MCF 10A (cell line): ENCODE results near the gene SEPTIN3. TPM values are rescaled to one million over a fixed set of nuclear protein-coding genes. Genes with fewer than 3 reads are reported as not detected.

Experiments
- BruUV-seq: library from RNA; stranded (reverse); fragments of 400-500 nt; replicated peaks from 2 replicates; lab custom pipeline; 2021; lab: Mats Ljungman, UMichigan
- CTCF ChIA-PET: fragments of 300-600 bp; sonication (Branson Sonifier 250); formaldehyde crosslinking; extraction: SDS; loops from one replicate; lab custom pipeline; 2021; ENCODE audit warnings: antibody characterized with exemption, inconsistent platforms; lab: Yijun Ruan, JAX
- POLR2A ChIA-PET: fragments of 300-600, 350-650 bp; sonication (Branson Sonifier 250); formaldehyde crosslinking; extraction: SDS; loops from one replicate; lab custom pipeline; 2020; ENCODE audit warnings: antibody characterized with exemption, inconsistent platforms; lab: Yijun Ruan, JAX
- DNase-seq: peaks from one replicate; pipeline ENCODE4 v3.0.0-alpha.2; 2018; ENCODE audit not compliant: unreplicated experiment
- H3K27ac Mint-ChIP-seq: one replicate; pipeline ENCODE4 v1.8.0; 2022; ENCODE audit warnings: mild to moderate bottlenecking, low read depth, mixed read lengths; ENCODE audit not compliant: unreplicated experiment
- H3K27me3 Mint-ChIP-seq: one replicate; pipeline ENCODE4 v1.8.0; 2022; ENCODE audit warnings: mixed read lengths; ENCODE audit not compliant: insufficient read depth, unreplicated experiment
- H3K36me3 Mint-ChIP-seq: one replicate; pipeline ENCODE4 v1.8.0; 2022; ENCODE audit warnings: mild to moderate bottlenecking, moderate library complexity, mixed read lengths; ENCODE audit not compliant: insufficient read depth, unreplicated experiment
- H3K4me1 Mint-ChIP-seq: one replicate; pipeline ENCODE4 v1.8.0; 2022; ENCODE audit warnings: mixed read lengths; ENCODE audit not compliant: insufficient read depth, unreplicated experiment
- H3K4me3 Mint-ChIP-seq: one replicate; pipeline ENCODE4 v1.8.0; 2022; ENCODE audit warnings: mild to moderate bottlenecking, moderate library complexity, mixed read lengths; ENCODE audit not compliant: unreplicated experiment
- H3K9me3 Mint-ChIP-seq: one replicate; pipeline ENCODE4 v1.8.0; 2022; ENCODE audit warnings: mixed read lengths; ENCODE audit not compliant: unreplicated experiment
- CTCF ChIP-seq: fragments of 200-600 bp; IDR thresholded peaks from one replicate; pipeline ENCODE4 v1.8.0; 2022; ENCODE audit warnings: antibody characterized with exemption, mild to moderate bottlenecking; ENCODE audit not compliant: unreplicated experiment
- intact Hi-C: fragments of 100-400 bp; cut with micrococcal nuclease; formaldehyde crosslinking; loops from 2 replicates; pipeline ENCODE4 v1.14.1; 2022
- total RNA-seq: library from RNA; stranded (reverse); gene quantifications from 2 replicates; pipeline ENCODE4 v1.2.3, GENCODE V29; 2022

SEPTIN3 gene
- total RNA-seq, 1 experiment from 2014 or later: 0.21 TPM

- no TSS peak for BruUV-seq
- no peaks in the 10 kb centered on the region for H3K9me3 Mint-ChIP-seq
- CTCF ChIA-PET: no interaction called here
These were observed 16.5 kb upstream of the SEPTIN3 start for GRCh38 chr22:41952713-41953112.

GRCh38 chr22:41957941-41958556 is 11.2 kb upstream of the SEPTIN3 start:
- ChIA-PET CTCF (interaction anchor here (0.6 to 0.7 kb wide), 2 partner anchors 102 to 159 kb away, joined by 3 read pairs; no protein-coding TSS in a partner anchor), POLR2A (no interaction called here)

More at GRCh38 chr22:41952713-41953112, 16.5 kb upstream of the SEPTIN3 start:
- POLR2A ChIA-PET: interaction anchor here (0.6 kb wide), 1 partner anchor 264 kb away, joined by 4 read pairs; the partner anchor contains the start of gene SNU13
- peaks cover 4% of the 10 kb centered on the region for H3K36me3 Mint-ChIP-seq
- no peak overlapping the region for H3K4me3 Mint-ChIP-seq
- no peak overlapping the region for H3K27ac Mint-ChIP-seq
- TF ChIP-seq CTCF: no peak
- no peak for DNase-seq
- intact Hi-C loops: no loop called here
- no peaks in the 10 kb centered on the region for H3K4me1 Mint-ChIP-seq
- H3K27me3 Mint-ChIP-seq: no peaks in the 10 kb centered on the region

GRCh38 chr22:41963453-41964111 is 5.7 kb upstream of the SEPTIN3 start:
- no peak for TF ChIP-seq CTCF
- ChIA-PET POLR2A (no interaction called here), CTCF (interaction anchor here (1.4 kb wide), 1 partner anchor 266 kb away, joined by 3 read pairs; no protein-coding TSS in a partner anchor)
- Mint-ChIP-seq H3K36me3 (no peaks in the 10 kb centered on the region), H3K9me3 (no peaks in the 10 kb centered on the region), H3K4me1 (peaks cover 12% of the 10 kb centered on the region), H3K4me3 (no peak overlapping the region), H3K27ac (no peak overlapping the region), H3K27me3 (no peaks in the 10 kb centered on the region)
- no TSS peak for BruUV-seq
- intact Hi-C loops: loop anchor here (10.0 kb wide), 1 partner anchor 511 kb away; no protein-coding TSS in a partner anchor
- DNase-seq: no peak

More at GRCh38 chr22:41957941-41958556, 11.2 kb upstream of the SEPTIN3 start:
- peaks cover 6% of the 10 kb centered on the region for H3K4me1 Mint-ChIP-seq
- BruUV-seq: no TSS peak
- H3K9me3 Mint-ChIP-seq: no peaks in the 10 kb centered on the region
- intact Hi-C loops: no loop called here
- no peaks in the 10 kb centered on the region for H3K27me3 Mint-ChIP-seq
- TF ChIP-seq CTCF: no peak
- no peak overlapping the region for H3K4me3 Mint-ChIP-seq
- no peak overlapping the region for H3K27ac Mint-ChIP-seq
- no peak for DNase-seq
- peaks cover 4% of the 10 kb centered on the region for H3K36me3 Mint-ChIP-seq

GRCh38 chr22:41964112-41964491 is 5.1 kb upstream of the SEPTIN3 start:
- POLR2A ChIA-PET: no interaction called here
- CTCF ChIA-PET: interaction anchor here (0.6 to 1.8 kb wide), 5 partner anchors 78 to 510 kb away, joined by 3 to 6 read pairs (median 3); no protein-coding TSS in a partner anchor
- no peak for TF ChIP-seq CTCF
- Mint-ChIP-seq H3K9me3 (no peaks in the 10 kb centered on the region), H3K27me3 (no peaks in the 10 kb centered on the region), H3K27ac (no peak overlapping the region), H3K4me3 (no peak overlapping the region), H3K4me1 (peaks cover 12% of the 10 kb centered on the region), H3K36me3 (no peaks in the 10 kb centered on the region)
- no TSS peak for BruUV-seq
- no peak for DNase-seq
- intact Hi-C loops: loop anchor here (10.0 kb wide), 1 partner anchor 511 kb away; no protein-coding TSS in a partner anchor
